Uterus (tissue), 2 donors: ENCODE data around the gene RNF34.

ENCODE experiments used
- POLR2A ChIP-seq, 2 donors: fragments of 450-650 bp; IDR thresholded peaks; one replicate each; pipeline ENCODE4 v1.6.1; 2016; ENCODE audit warnings: antibody characterized with exemption in 2 of 2, mild to moderate bottlenecking in 1 of 2, moderate library complexity in 1 of 2
- TF ChIP-seq, protein P1 (sequence below), 4 experiments: fragments of 200-600 bp in 2 of 4; fragments of 450-650 bp in 2 of 4; sonication (generic) in 2 of 4; IDR thresholded peaks; one replicate each; pipeline ENCODE4 v1.5.1; 2016 to 2019; ENCODE audit warnings: antibody characterized with exemption in 4 of 4, mild to moderate bottlenecking in 2 of 4, moderate library complexity in 1 of 4

DNA sequence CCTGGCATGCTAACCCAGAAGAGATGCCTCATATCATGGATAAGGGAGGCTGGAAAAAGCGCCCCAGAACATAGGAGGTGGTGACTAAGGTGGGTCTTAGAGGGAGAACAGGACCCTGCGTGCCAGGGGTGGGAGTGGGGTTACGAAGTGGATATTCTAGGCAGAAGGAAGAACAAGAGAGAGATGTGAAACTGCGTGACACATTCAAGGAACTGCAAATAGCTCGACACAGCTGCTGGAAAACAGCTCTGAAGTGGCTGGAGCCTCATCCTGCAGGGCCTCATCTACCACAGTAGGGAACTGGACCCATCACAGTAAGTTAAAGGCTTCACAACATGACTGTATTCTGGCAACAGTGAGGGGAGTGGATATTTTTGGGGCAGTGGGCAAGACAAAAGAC is 61.1 kb downstream of the RNF34 start:
- TF ChIP-seq, protein P1, sequence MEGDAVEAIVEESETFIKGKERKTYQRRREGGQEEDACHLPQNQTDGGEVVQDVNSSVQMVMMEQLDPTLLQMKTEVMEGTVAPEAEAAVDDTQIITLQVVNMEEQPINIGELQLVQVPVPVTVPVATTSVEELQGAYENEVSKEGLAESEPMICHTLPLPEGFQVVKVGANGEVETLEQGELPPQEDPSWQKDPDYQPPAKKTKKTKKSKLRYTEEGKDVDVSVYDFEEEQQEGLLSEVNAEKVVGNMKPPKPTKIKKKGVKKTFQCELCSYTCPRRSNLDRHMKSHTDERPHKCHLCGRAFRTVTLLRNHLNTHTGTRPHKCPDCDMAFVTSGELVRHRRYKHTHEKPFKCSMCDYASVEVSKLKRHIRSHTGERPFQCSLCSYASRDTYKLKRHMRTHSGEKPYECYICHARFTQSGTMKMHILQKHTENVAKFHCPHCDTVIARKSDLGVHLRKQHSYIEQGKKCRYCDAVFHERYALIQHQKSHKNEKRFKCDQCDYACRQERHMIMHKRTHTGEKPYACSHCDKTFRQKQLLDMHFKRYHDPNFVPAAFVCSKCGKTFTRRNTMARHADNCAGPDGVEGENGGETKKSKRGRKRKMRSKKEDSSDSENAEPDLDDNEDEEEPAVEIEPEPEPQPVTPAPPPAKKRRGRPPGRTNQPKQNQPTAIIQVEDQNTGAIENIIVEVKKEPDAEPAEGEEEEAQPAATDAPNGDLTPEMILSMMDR (IDR thresholded peaks at IDR 0.05) = no peak
- TF ChIP-seq POLR2A (IDR thresholded peaks at IDR 0.05) = no peak
